ENCODE measurements around the gene MAPK8IP1.
A peak's percentile ranks its signal among the peaks of the same experiment; 100 is the strongest.
"Not testable (repeated sequence)": the region's sequence is repeated elsewhere in the genome, so short reads cannot be mapped to it uniquely, and the experiment has no call there.

The MAPK8IP1 gene

GRCh38 chr11:45900916-45901617, 15.6 kb downstream of the MAPK8IP1 start:
- ChIA-PET CTCF (interaction anchor here (1.3 kb wide), 1 partner anchor 130 kb away, joined by 4 read pairs; no protein-coding TSS in a partner anchor), POLR2A (ENCODE audit: low non-redundant PET) (no interaction called here)
- no peak for DNase-seq (ENCODE audit: low spot score)
- H3K27ac ChIP-seq, result no peak overlapping the region
- TF ChIP-seq CTCF (conservative IDR thresholded peaks at IDR 0.05; ENCODE audit: low read depth), result no peak

DNA sequence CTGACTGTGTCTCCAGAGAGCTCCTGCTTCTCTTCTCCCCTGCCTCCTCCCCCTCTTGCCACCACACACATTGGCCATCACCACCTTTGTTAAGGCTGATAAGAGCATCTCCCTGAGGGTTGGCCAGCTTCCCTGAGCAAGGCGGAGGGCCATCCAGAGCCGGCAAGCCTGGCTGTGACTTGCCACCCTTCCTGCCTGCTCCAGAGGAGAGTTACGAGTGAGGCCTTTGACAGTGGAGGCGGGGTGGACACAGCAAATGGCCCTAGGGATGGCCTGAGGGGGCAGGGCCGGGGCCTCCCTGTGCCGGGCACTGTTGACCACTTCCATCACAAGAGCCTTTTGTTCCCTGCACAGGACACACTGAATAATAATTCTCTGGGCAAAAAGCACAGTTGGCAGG, 16.2 kb downstream of the MAPK8IP1 start:
- no peak for DNase-seq (ENCODE audit: low spot score)
- POLR2A ChIA-PET (ENCODE audit: low non-redundant PET), result no interaction called here
- peak overlapping the region; percentile 28 for H3K27ac ChIP-seq
- CTCF ChIA-PET, result interaction anchor here (1.3 kb wide), 1 partner anchor 130 kb away, joined by 4 read pairs; no protein-coding TSS in a partner anchor
- no peak for TF ChIP-seq CTCF (conservative IDR thresholded peaks at IDR 0.05; ENCODE audit: low read depth)

DNA sequence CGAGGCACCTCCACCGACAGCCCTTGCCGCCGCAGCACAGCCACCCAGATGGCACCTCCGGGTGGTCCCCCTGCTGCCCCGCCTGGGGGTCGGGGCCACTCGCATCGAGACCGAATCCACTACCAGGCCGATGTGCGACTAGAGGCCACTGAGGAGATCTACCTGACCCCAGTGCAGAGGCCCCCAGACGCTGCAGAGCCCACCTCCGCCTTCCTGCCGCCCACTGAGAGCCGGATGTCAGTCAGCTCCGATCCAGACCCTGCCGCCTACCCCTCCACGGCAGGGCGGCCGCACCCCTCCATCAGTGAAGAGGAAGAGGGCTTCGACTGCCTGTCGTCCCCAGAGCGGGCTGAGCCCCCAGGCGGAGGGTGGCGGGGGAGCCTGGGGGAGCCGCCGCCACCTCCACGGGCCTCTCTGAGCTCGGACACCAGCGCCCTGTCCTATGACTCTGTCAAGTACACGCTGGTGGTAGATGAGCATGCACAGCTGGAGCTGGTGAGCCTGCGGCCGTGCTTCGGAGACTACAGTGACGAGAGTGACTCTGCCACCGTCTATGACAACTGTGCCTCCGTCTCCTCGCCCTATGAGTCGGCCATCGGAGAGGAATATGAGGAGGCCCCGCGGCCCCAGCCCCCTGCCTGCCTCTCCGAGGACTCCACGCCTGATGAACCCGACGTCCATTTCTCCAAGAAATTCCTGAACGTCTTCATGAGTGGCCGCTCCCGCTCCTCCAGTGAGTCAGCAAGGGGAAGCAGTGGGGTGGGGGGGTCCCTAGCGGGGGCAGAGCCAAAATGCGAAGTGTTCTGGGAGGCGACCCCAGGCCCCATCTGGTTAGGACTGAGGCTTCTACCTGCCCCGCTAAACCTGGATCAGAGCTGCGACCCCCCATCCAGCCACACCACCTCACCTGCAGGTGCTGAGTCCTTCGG, 17.3 kb downstream of the MAPK8IP1 start:
- H3K27ac ChIP-seq, result no peak overlapping the region
- TF ChIP-seq CTCF (conservative IDR thresholded peaks at IDR 0.05; ENCODE audit: low read depth), result no peak
- no peak for DNase-seq (ENCODE audit: low spot score)
- ChIA-PET CTCF (interaction anchor here (0.7 kb wide), 1 partner anchor 131 kb away, joined by 3 read pairs; no protein-coding TSS in a partner anchor), POLR2A (ENCODE audit: low non-redundant PET) (no interaction called here)

GRCh38 chr11:45904309-45904915, 19.0 kb downstream of the MAPK8IP1 start:
- ChIA-PET CTCF (no interaction called here), POLR2A (ENCODE audit: low non-redundant PET) (no interaction called here)
- no peak for TF ChIP-seq CTCF (conservative IDR thresholded peaks at IDR 0.05; ENCODE audit: low read depth)
- no peak for DNase-seq (ENCODE audit: low spot score)
- peak overlapping the region; percentile 13 for H3K27ac ChIP-seq

DNA sequence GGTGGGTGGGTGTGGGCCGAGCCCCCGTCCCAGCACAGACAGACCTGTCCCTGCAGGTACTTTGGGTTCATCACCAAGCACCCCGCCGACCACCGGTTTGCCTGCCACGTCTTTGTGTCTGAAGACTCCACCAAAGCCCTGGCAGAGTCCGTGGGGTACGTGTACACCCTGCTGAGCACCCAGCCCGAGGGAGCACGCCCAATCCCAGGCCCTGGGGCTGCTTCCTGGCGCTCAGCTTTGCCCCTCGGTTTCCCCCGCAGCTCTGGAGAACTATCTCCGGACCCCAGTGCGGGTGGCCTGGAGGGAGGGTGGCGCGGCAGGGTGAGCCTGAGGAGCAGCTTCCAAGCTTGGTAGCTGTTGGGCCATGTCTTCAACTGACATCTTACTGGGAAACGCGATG, 19.6 kb downstream of the MAPK8IP1 start:
- CTCF ChIA-PET, result interaction anchor here (1.0 kb wide), 1 partner anchor 60 kb away, joined by 7 read pairs; no protein-coding TSS in a partner anchor
- no peak for TF ChIP-seq CTCF (conservative IDR thresholded peaks at IDR 0.05; ENCODE audit: low read depth)
- POLR2A ChIA-PET (ENCODE audit: low non-redundant PET), result no interaction called here

DNA sequence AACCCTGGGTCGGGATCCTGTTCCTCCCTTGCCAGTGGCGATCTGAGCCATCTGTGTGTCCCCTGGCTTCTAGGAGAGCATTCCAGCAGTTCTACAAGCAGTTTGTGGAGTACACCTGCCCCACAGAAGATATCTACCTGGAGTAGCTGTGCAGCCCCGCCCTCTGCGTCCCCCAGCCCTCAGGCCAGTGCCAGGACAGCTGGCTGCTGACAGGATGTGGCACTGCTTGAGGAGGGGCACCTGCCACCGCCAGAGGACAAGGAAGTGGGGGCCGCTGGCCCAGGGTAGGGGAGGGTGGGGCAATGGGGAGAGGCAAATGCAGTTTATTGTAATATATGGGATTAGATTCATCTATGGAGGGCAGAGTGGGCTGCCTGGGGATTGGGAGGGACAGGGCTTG, 20.1 kb downstream of the MAPK8IP1 start:
- POLR2A ChIA-PET (ENCODE audit: low non-redundant PET); DNase-seq (ENCODE audit: low spot score): not testable (repeated sequence)
- H3K27ac ChIP-seq, result peak overlapping the region; percentile 33
- CTCF ChIA-PET, result interaction anchor here (1.0 kb wide), 1 partner anchor 59 kb away, joined by 7 read pairs; no protein-coding TSS in a partner anchor

More for the DNA sequence above, 19.6 kb downstream of the MAPK8IP1 start:
- H3K27ac ChIP-seq, result peak overlapping the region; percentile 33; the same call in 1 of the 2 replicates
- DNase-seq (ENCODE audit: low spot score), result no peak

All from RWPE1 (cell line).